NT2/D1 (cell line): Measurements from ENCODE around the gene BCAS4.

ENCODE experiments used
- YY1 ChIP-seq: IDR thresholded peaks from 2 replicates; pipeline ENCODE4 v1.6.1; 2011; ENCODE audit not compliant: insufficient read length, insufficient read depth
- ZNF274 ChIP-seq: IDR thresholded peaks from 2 replicates; pipeline ENCODE4 v1.6.1; 2011; ENCODE audit warnings: mild to moderate bottlenecking, low read depth, low read length

- TF ChIP-seq ZNF274 = no peak
- no peak for TF ChIP-seq YY1
Observed at GRCh38 chr20:50877232-50877743, 82.4 kb downstream of the BCAS4 start.
